ENCODE measurements around the gene SPART. TPM values are rescaled to one million over a fixed set of nuclear protein-coding genes. Genes with fewer than 3 reads are reported as not detected.

The SPART gene
- total RNA-seq, 1 experiment from 2014 or later, result 0.12 TPM

GRCh38 chr13:36323951-36324566 is 22.1 kb downstream of the SPART start:
- TF ChIP-seq, protein P1, sequence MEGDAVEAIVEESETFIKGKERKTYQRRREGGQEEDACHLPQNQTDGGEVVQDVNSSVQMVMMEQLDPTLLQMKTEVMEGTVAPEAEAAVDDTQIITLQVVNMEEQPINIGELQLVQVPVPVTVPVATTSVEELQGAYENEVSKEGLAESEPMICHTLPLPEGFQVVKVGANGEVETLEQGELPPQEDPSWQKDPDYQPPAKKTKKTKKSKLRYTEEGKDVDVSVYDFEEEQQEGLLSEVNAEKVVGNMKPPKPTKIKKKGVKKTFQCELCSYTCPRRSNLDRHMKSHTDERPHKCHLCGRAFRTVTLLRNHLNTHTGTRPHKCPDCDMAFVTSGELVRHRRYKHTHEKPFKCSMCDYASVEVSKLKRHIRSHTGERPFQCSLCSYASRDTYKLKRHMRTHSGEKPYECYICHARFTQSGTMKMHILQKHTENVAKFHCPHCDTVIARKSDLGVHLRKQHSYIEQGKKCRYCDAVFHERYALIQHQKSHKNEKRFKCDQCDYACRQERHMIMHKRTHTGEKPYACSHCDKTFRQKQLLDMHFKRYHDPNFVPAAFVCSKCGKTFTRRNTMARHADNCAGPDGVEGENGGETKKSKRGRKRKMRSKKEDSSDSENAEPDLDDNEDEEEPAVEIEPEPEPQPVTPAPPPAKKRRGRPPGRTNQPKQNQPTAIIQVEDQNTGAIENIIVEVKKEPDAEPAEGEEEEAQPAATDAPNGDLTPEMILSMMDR (IDR thresholded peaks at IDR 0.05 in 2 of 3, conservative IDR thresholded peaks at IDR 0.05 in 1 of 3; ENCODE audit: borderline replicate concordance in 1 of 3, insufficient read depth in 1 of 3, low read depth in 2 of 3, low read length in 2 of 3), result no peak
- no peak for TF ChIP-seq ZFX (IDR thresholded peaks at IDR 0.05)
- no peak for TF ChIP-seq CEBPB (IDR thresholded peaks at IDR 0.05; ENCODE audit: low read depth)
- TF ChIP-seq SIN3A (IDR thresholded peaks at IDR 0.05; ENCODE audit: low read depth), result no peak
- TF ChIP-seq POLR2A (IDR thresholded peaks at IDR 0.05; ENCODE audit: borderline replicate concordance, extremely low read depth, insufficient read depth, insufficient read length), result no peak
- no peak for TF ChIP-seq FOSL1 (IDR thresholded peaks at IDR 0.05; ENCODE audit: low read depth)
- TF ChIP-seq ELF1 (IDR thresholded peaks at IDR 0.05; ENCODE audit: borderline replicate concordance, low read depth), result no peak
- no peak for TF ChIP-seq JUND (IDR thresholded peaks at IDR 0.05)
- no peak for TF ChIP-seq EZH2 (IDR thresholded peaks at IDR 0.05)
- TF ChIP-seq CBX3 (IDR thresholded peaks at IDR 0.05; ENCODE audit: low read depth), result no peak
- TF ChIP-seq SRF (IDR thresholded peaks at IDR 0.05; ENCODE audit: low read depth), result no peak
- TF ChIP-seq EGR1 (IDR thresholded peaks at IDR 0.05; ENCODE audit: low read depth), result no peak
- H3K4me3 ChIP-seq (replicated peaks in 1 of 2; ENCODE audit: low read depth in 1 of 2, low read length in 2 of 2), result no peak overlapping the region
- H3K9me3 ChIP-seq (ENCODE audit: control insufficient read depth in 1 of 2, insufficient read depth in 1 of 2, low read depth in 1 of 2, low read length in 2 of 2), result no peaks in the 10 kb centered on the region; a peak in 1 of 4 replicates
- H3K27me3 ChIP-seq (ENCODE audit: insufficient read depth, low read length), result no peaks in the 10 kb centered on the region
- POLR2A ChIA-PET, result no interaction called here
- RAD21 ChIA-PET (ENCODE audit: low non-redundant PET in 1 of 2, low total read pairs in 2 of 2, uncharacterized antibody in 2 of 2, unreplicated experiment in 2 of 2), result no interaction called here
- H3K4me2 ChIP-seq (ENCODE audit: low read length), result no peak overlapping the region
- no TSS peak for BruUV-seq (replicated peaks)
- intact Hi-C loops (cut with micrococcal nuclease), result no loop called here
- no peaks in the 10 kb centered on the region for H3K9me2 ChIP-seq (ENCODE audit: insufficient read depth)
- no peak overlapping the region for H3K9ac ChIP-seq (ENCODE audit: low read length)
- H3K79me2 ChIP-seq (ENCODE audit: insufficient read depth, low read length), result no peaks in the 10 kb centered on the region
- ATAC-seq, result no peak
- CTCF ChIA-PET, result no interaction called here
- no peaks in the 10 kb centered on the region for H3K36me3 ChIP-seq (ENCODE audit: control insufficient read depth in 1 of 2, insufficient read depth in 2 of 2, low read length in 2 of 2)
- no peaks in the 10 kb centered on the region for H3K4me1 ChIP-seq (ENCODE audit: control insufficient read depth in 1 of 2, insufficient read depth in 2 of 2, low read length in 2 of 2)
- H4K20me1 ChIP-seq (ENCODE audit: insufficient read depth), result no peaks in the 10 kb centered on the region
- no peak overlapping the region for H2AFZ ChIP-seq (ENCODE audit: low read depth, low read length, poor library complexity, severe bottlenecking)
- no peak overlapping the region for H3K27ac ChIP-seq (ENCODE audit: low read depth, low read length)
- DNase-seq (ENCODE audit: low read depth, low spot score), result no peak
